Stimulated activated memory B cell treated with anti-CD40 and anti-IgM and Interleukin-4, amounts not matched to agents 10 μg/mL and 1 μg/mL and 100 μg/mL, for 72 hours (primary cell): Measurements from ENCODE around the gene SAG.

Experiments used
- ATAC-seq: fragments of 150-1000 bp; cut with Tn5 transposase; 2 replicates; pipeline ENCODE4 v1.10.0; 2021
- H3K27ac Mint-ChIP-seq: one replicate; pipeline ENCODE4 v1.8.0; 2022; ENCODE audit warnings: mild to moderate bottlenecking, mixed read lengths
- H3K27me3 Mint-ChIP-seq: one replicate; pipeline ENCODE4 v1.8.0; 2022; ENCODE audit warnings: mixed read lengths
- H3K36me3 Mint-ChIP-seq: one replicate; pipeline ENCODE4 v1.8.0; 2022; ENCODE audit warnings: mixed read lengths
- H3K4me1 Mint-ChIP-seq: one replicate; pipeline ENCODE4 v1.8.0; 2022; ENCODE audit warnings: mixed read lengths
- H3K4me3 Mint-ChIP-seq: one replicate; pipeline ENCODE4 v1.8.0; 2022; ENCODE audit warnings: mild to moderate bottlenecking, moderate library complexity, mixed read lengths
- H3K9me3 Mint-ChIP-seq: one replicate; pipeline ENCODE4 v1.8.0; 2022; ENCODE audit warnings: mixed read lengths

SAG gene

GRCh38 chr2:233384811-233385488, 77.3 kb downstream of the SAG start:
- Mint-ChIP-seq H3K27me3 (no peaks in the 10 kb centered on the region), H3K27ac (peak overlapping the region; percentile 91), H3K4me1 (peaks cover 70% of the 10 kb centered on the region), H3K36me3 (peaks cover 24% of the 10 kb centered on the region), H3K4me3 (peak overlapping the region; percentile 76), H3K9me3 (no peaks in the 10 kb centered on the region)
- no peak for ATAC-seq

- H3K9me3 Mint-ChIP-seq = no peaks in the 10 kb centered on the region
- H3K36me3 Mint-ChIP-seq = peaks cover 30% of the 10 kb centered on the region
- H3K27me3 Mint-ChIP-seq = no peaks in the 10 kb centered on the region
- H3K4me1 Mint-ChIP-seq = peaks cover 64% of the 10 kb centered on the region
- peak overlapping the region; percentile 91 for H3K27ac Mint-ChIP-seq
- peak; percentile 85 for ATAC-seq
- peak overlapping the region; percentile 76 for H3K4me3 Mint-ChIP-seq
These were observed 78.0 kb downstream of the SAG start for GRCh38 chr2:233385489-233386044.

- peak; percentile 37 for ATAC-seq
- no peaks in the 10 kb centered on the region for H3K27me3 Mint-ChIP-seq
- peaks cover 54% of the 10 kb centered on the region for H3K4me1 Mint-ChIP-seq
- H3K4me3 Mint-ChIP-seq = peak overlapping the region; percentile 76
- peaks cover 25% of the 10 kb centered on the region for H3K36me3 Mint-ChIP-seq
- no peaks in the 10 kb centered on the region for H3K9me3 Mint-ChIP-seq
- peak overlapping the region; percentile 91 for H3K27ac Mint-ChIP-seq
These were observed 78.9 kb downstream of the SAG start for GRCh38 chr2:233386382-233387041.

- Mint-ChIP-seq H3K9me3 (no peaks in the 10 kb centered on the region), H3K36me3 (peaks cover 25% of the 10 kb centered on the region), H3K27ac (peak overlapping the region; percentile 91), H3K27me3 (no peaks in the 10 kb centered on the region), H3K4me1 (peaks cover 49% of the 10 kb centered on the region), H3K4me3 (peak overlapping the region; percentile 76)
- no peak for ATAC-seq
These were observed 79.6 kb downstream of the SAG start for GRCh38 chr2:233387225-233387624.

GRCh38 chr2:233387667-233388528, 80.3 kb downstream of the SAG start:
- Mint-ChIP-seq H3K4me1 (peaks cover 42% of the 10 kb centered on the region), H3K27ac (peak overlapping the region; percentile 91), H3K9me3 (no peaks in the 10 kb centered on the region), H3K4me3 (no peak overlapping the region), H3K27me3 (no peaks in the 10 kb centered on the region), H3K36me3 (peaks cover 25% of the 10 kb centered on the region)
- ATAC-seq = no peak

- Mint-ChIP-seq H3K9me3 (no peaks in the 10 kb centered on the region), H3K27me3 (no peaks in the 10 kb centered on the region), H3K4me1 (peaks cover 30% of the 10 kb centered on the region), H3K27ac (peak overlapping the region; percentile 46), H3K36me3 (peaks cover 18% of the 10 kb centered on the region), H3K4me3 (no peak overlapping the region)
- no peak for ATAC-seq
These were observed 82.0 kb downstream of the SAG start for GRCh38 chr2:233389601-233390125.

GRCh38 chr2:233395687-233396086, 88.1 kb downstream of the SAG start:
- no peaks in the 10 kb centered on the region for H3K9me3 Mint-ChIP-seq
- no peak overlapping the region for H3K4me3 Mint-ChIP-seq
- H3K27me3 Mint-ChIP-seq = no peaks in the 10 kb centered on the region
- H3K4me1 Mint-ChIP-seq = peaks cover 30% of the 10 kb centered on the region
- ATAC-seq = no peak
- H3K27ac Mint-ChIP-seq = peak overlapping the region; percentile 75
- H3K36me3 Mint-ChIP-seq = peaks cover 48% of the 10 kb centered on the region
